ENCODE results near the gene RIPOR2.

RIPOR2 gene

DNA sequence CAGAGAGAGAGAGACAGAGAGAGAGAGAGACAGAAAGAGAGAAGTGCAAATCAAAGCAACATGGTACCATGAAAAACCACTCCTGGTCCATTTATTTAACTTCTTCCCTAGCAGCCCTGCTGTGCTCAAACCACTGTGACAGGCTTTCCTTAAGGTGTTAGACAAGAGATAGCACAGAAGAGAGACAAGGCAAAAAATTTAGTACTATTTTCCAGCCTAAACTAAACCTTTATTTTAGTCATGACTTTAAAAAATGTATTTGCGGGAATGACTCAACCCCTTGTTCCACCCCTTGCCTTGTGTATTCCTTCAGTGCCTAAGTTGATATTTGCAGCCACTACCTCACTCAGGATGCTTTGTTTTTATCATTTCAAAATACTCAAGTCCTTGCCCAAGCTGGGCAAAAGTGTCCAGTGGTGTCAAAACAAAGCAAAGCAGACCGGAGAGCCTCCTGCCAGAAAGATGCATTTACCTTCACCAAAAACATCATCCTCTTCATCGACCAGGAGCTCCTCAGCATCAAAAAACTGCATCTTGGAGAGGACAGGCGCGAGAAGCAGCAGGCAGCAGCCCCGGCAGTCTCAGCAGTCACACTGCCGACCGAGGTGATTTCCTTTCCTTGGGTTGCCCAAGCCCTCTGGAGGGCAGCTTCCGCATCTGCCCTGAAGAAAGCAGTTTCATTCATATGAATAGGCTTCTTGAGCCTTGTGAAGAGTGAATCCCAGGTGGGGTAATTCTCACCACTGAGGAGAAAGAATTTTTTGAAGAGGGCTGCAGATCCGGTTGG, at the start of gene RIPOR2:
TSS of gene RIPOR2 (minus strand) at position 595 of the 787 bp plus-strand sequence. CDS start at position 533, 62 bp downstream.
- in situ Hi-C loops (cut with MboI; ENCODE audit: low sequenced_read_pairs): no loop called here

GRCh38 chr6:24985323-24985722, 49.6 kb upstream of the RIPOR2 start:
- in situ Hi-C loops (cut with MboI; ENCODE audit: low sequenced_read_pairs): no loop called here

DNA sequence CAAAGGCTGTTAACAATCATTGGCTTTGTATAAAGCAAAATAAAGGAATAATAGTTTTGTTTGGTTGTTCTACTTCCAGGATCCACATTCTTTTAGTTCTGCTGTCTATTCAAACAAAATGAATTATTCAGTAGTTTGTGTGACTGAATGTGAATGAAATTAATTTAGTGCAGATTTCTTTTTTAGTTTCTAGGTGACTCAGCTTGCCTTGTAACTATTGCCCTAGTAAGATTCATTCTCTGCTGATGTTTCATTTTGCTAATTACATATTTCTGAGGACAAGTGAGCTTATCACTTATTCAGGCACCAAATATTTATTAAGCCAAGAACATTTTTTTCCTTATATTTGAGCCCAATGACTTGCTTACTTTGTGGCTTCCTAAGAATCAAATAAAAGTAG, 46.5 kb upstream of the RIPOR2 start:
- in situ Hi-C loops (cut with MboI; ENCODE audit: low sequenced_read_pairs): no loop called here

DNA sequence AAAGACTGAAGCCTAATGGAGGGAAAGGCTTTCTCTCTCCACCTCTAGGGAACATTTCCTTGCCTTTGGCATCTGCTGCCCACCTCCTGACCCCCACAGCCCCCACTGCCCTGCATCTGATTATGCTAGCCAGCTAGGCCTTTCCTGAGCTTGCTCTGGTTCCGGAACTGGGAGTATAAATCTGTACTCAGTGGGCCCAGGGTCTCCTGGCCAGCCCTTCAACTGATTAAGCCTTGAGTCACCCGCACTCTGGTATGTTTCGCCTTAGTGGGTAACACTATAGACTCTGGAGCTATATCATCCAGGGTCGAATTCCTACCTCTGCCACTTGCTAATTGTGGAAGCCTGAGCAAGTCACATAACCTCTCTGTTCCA, 45.6 kb upstream of the RIPOR2 start:
- in situ Hi-C loops (cut with MboI; ENCODE audit: low sequenced_read_pairs): no loop called here

GRCh38 chr6:24980507-24981385, 45.0 kb upstream of the RIPOR2 start:
- in situ Hi-C loops (cut with MboI; ENCODE audit: low sequenced_read_pairs): no loop called here

DNA sequence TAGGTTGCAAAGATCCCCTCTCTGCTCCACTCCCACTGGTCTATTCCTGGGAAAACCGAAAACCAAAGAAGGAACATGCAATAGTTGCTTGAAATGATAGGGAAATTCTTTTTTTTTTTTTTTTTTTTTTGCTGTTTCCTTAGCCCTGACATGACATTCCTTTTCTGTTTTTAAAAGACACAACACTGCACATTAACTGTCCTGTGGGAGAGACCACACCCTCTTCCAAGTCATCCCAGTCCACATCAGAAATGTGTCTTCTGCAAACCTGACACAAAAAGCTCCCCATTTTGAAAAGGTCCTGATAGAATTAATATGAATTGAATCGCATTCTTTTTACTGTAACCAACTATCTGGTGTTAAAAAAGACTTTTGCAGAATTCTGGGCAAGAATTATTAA, 43.4 kb upstream of the RIPOR2 start:
- in situ Hi-C loops (cut with MboI; ENCODE audit: low sequenced_read_pairs): no loop called here

GRCh38 chr6:24974182-24975171, 38.7 kb upstream of the RIPOR2 start:
- in situ Hi-C loops (cut with MboI; ENCODE audit: low sequenced_read_pairs): no loop called here

DNA sequence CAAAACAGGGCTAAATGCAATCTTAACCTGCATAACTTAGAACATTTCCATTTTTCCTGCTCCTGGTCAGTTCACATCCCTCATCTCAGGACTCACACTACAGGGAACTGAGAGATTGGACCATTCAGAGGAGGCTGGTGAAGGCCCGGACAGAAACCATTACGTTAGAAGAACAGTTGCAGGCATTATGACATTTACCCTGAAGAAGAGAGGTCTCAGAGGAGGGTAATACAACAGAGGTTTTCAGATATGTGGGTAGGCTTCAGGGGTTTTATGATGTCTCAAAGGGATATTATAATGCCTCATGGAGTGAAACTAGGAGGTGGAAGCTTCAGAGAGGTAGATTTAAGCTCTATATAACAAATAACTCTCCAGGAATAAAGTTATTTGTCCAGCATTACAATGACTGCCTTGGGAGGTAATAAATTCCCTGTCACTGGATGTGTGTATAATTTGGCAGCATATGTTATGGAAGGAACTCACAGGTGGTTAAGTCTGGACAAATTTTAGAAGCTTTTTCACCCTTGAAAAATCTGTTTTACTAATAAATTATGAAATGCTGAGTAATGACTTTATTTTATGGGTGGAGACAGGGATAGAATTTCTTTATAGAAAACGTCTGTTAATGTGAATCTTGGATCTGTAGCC, 36.7 kb upstream of the RIPOR2 start:
- in situ Hi-C loops (cut with MboI; ENCODE audit: low sequenced_read_pairs): no loop called here

DNA sequence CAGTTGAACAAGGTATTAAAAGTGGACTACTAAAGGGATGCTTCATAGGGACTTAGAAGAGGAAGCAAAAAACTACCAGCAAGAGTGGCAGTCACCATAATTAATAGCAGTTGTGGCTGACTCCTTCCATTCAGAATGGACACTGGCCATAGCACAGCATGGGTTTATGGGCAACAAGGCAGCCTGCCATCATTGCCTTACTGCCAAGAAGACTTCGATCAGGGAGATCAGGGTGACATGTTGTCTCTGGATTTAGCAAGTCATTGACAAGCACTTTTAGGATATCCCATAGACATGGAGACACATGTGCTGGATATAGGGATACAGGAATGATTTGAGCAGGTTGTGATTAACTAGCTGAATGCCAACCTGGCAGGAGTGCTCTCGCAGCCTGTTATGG, 35.3 kb upstream of the RIPOR2 start:
- in situ Hi-C loops (cut with MboI; ENCODE audit: low sequenced_read_pairs): no loop called here

GRCh38 chr6:24969343-24969860, 33.6 kb upstream of the RIPOR2 start:
- in situ Hi-C loops (cut with MboI; ENCODE audit: low sequenced_read_pairs): no loop called here

GRCh38 chr6:24968783-24969182, 33.0 kb upstream of the RIPOR2 start:
- in situ Hi-C loops (cut with MboI; ENCODE audit: low sequenced_read_pairs): no loop called here

DNA sequence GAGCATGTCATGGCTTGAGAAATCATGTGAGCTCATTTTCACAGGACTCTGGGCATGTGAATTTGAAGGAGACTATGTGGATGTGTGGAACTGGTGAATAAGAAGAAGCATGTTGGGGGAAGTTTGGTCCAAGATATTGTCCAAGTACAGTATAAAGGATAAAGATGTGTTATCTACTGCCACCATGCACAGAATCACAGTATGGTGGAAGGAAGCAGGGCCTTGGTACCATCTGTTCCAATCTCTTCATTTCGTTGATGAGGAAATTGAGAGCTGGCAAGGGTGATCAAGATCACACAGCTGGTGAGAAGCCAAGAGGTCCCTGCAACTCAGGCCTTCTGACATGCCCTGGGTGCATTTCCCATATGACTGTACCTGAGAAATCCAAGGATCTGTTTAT, 31.5 kb upstream of the RIPOR2 start:
- in situ Hi-C loops (cut with MboI; ENCODE audit: low sequenced_read_pairs): no loop called here

DNA sequence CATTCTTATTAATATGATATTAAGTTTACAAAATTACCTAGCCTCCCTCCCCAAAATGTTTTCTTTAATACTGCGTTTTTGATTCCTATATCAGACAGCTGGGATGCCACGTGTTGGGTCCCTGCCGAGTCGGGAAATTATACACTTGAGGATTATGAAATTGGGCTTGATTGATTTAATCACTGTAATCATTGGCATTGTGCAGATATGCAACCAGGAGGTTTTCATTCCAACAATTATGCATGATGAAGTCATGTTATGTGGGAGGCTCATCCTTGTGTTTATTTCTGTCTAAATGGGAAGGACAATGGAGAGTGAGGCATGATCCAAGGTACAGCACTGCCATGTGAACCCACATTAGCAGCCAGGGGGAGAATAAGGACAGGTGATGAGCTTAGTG, 30.6 kb upstream of the RIPOR2 start:
- in situ Hi-C loops (cut with MboI; ENCODE audit: low sequenced_read_pairs): no loop called here

- in situ Hi-C loops (cut with MboI; ENCODE audit: low sequenced_read_pairs): no loop called here
Measured at GRCh38 chr6:24963887-24964570, 28.3 kb upstream of the RIPOR2 start.

- in situ Hi-C loops (cut with MboI; ENCODE audit: low sequenced_read_pairs): no loop called here
Measured at GRCh38 chr6:24963339-24963738, 27.6 kb upstream of the RIPOR2 start.

GRCh38 chr6:24961852-24962251, 26.1 kb upstream of the RIPOR2 start:
- in situ Hi-C loops (cut with MboI; ENCODE audit: low sequenced_read_pairs): no loop called here

- in situ Hi-C loops (cut with MboI; ENCODE audit: low sequenced_read_pairs): no loop called here
Measured at GRCh38 chr6:24960991-24961475, 25.3 kb upstream of the RIPOR2 start.

DNA sequence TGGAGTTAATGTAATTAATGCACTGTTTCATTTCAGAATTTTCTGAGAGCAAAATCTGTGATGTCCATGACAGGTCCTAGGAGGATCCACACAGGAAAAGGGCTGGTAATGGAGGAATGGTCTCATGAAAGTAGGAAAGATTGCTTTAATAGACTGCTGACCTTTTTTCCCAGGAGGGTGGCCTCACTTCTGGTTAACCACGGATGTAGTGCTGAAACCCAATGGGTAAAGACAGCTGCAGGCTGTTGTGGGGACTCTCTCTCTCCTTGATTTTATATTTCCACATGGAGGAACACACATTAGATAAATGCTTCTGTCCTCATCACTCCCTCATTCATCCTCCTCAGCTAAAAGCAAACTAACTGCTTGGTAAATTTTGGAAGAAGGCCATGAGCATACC, 23.6 kb upstream of the RIPOR2 start:
- in situ Hi-C loops (cut with MboI; ENCODE audit: low sequenced_read_pairs): no loop called here

- in situ Hi-C loops (cut with MboI; ENCODE audit: low sequenced_read_pairs): no loop called here
Measured at GRCh38 chr6:24957199-24957598, 21.4 kb upstream of the RIPOR2 start.
